PC-9 (cell line): ENCODE results near the gene EMX2. TPM values are rescaled to one million over a fixed set of nuclear protein-coding genes. Genes with fewer than 3 reads are reported as not detected.

Experiments used
- BruUV-seq: library from RNA; stranded (reverse); fragments of 400-500 nt; replicated peaks from 2 replicates; lab custom pipeline; 2021; lab: Mats Ljungman, UMichigan
- CTCF ChIA-PET: fragments of 300-600 bp; sonication (Branson Sonifier 250); formaldehyde crosslinking; loops from one replicate; lab custom pipeline; 2022; ENCODE audit warnings: antibody characterized with exemption; lab: Charles Lee
- POLR2A ChIA-PET: fragments of 300-600 bp; sonication (Branson Sonifier 250); formaldehyde crosslinking; loops from one replicate; lab custom pipeline; 2022; ENCODE audit warnings: antibody characterized with exemption; ENCODE audit not compliant: unreplicated experiment; lab: Charles Lee
- DNase-seq, 2 experiments: peaks; one replicate each; pipeline versions ENCODE4 v3.0.0 to v3.0.0-alpha.2; 2015 to 2022; ENCODE audit warnings: mixed read lengths in 1 of 2
- H2AFZ ChIP-seq: fragments of 200-600 bp; sonication (generic); 2 replicates; pipeline ENCODE4 v1.8.1; 2017; ENCODE audit warnings: antibody characterized with exemption
- H3F3A ChIP-seq: fragments of 200-600 bp; sonication (generic); 2 replicates; pipeline ENCODE4 v1.8.1; 2017; ENCODE audit warnings: antibody characterized with exemption, mild to moderate bottlenecking, low read depth; ENCODE audit not compliant: insufficient read depth
- H3K27ac ChIP-seq: fragments of 200-600 bp; sonication (generic); 2 replicates; pipeline ENCODE4 v1.6.1; 2016; ENCODE audit warnings: mixed run types
- H3K27me3 ChIP-seq: fragments of 200-600 bp; sonication (generic); 2 replicates; pipeline ENCODE4 v1.6.1; 2016; ENCODE audit warnings: low read depth, mixed run types; ENCODE audit not compliant: insufficient read depth
- H3K36me3 ChIP-seq: fragments of 200-600 bp; sonication (generic); 2 replicates; pipeline ENCODE4 v1.6.1; 2016; ENCODE audit warnings: low read depth, mixed run types
- H3K4me1 ChIP-seq: fragments of 200-600 bp; sonication (generic); replicated peaks from 2 replicates; pipeline ENCODE4 v1.6.1; 2016; ENCODE audit warnings: mixed run types; ENCODE audit not compliant: insufficient read depth
- H3K4me2 ChIP-seq: fragments of 200-600 bp; sonication (generic); 2 replicates; pipeline ENCODE4 v1.6.1; 2017; ENCODE audit warnings: mixed run types
- H3K4me3 ChIP-seq: fragments of 200-600 bp; sonication (generic); 2 replicates; pipeline ENCODE4 v1.6.1; 2016; ENCODE audit warnings: mixed run types
- H3K79me2 ChIP-seq: fragments of 200-600 bp; sonication (generic); 2 replicates; pipeline ENCODE4 v1.6.1; 2017; ENCODE audit warnings: low read depth, mixed run types
- H3K9me2 ChIP-seq: fragments of 200-600 bp; sonication (generic); 2 replicates; pipeline ENCODE4 v1.8.1; 2017; ENCODE audit warnings: mild to moderate bottlenecking; ENCODE audit not compliant: insufficient read depth
- H3K9me3 ChIP-seq: fragments of 200-600 bp; sonication (generic); 2 replicates; pipeline ENCODE4 v1.8.1; 2016; ENCODE audit warnings: low read depth; ENCODE audit not compliant: insufficient read depth
- H4K20me1 ChIP-seq: fragments of 200-600 bp; sonication (generic); 2 replicates; pipeline ENCODE4 v1.8.1; 2017; ENCODE audit not compliant: insufficient read depth
- EZH2 ChIP-seq: fragments of 200-600 bp; sonication (generic); IDR thresholded peaks from 2 replicates; pipeline ENCODE4 v1.8.0; 2017; ENCODE audit warnings: antibody characterized with exemption, low read depth
- intact Hi-C: fragments of 100-400 bp; cut with micrococcal nuclease; formaldehyde crosslinking; loops from one replicate; pipeline ENCODE4 v1.10.0; 2022; ENCODE audit not compliant: unreplicated experiment
- total RNA-seq: library from RNA; stranded (reverse); gene quantifications from 2 replicates; pipeline ENCODE4 v1.2.3, GENCODE V29; 2021
- TF ChIP-seq, protein P1 (sequence below): fragments of 200-600 bp; sonication (generic); conservative IDR thresholded peaks from 2 replicates; pipeline ENCODE4 v1.6.1; 2017; ENCODE audit warnings: mixed run types, antibody characterized with exemption, mild to moderate bottlenecking, moderate library complexity

EMX2 gene
- total RNA-seq, 1 experiment from 2014 or later, result not detected

GRCh38 chr10:117555017-117555416 lies 12.5 kb downstream of the EMX2 start:
- POLR2A ChIA-PET, result no interaction called here
- TF ChIP-seq, protein P1, sequence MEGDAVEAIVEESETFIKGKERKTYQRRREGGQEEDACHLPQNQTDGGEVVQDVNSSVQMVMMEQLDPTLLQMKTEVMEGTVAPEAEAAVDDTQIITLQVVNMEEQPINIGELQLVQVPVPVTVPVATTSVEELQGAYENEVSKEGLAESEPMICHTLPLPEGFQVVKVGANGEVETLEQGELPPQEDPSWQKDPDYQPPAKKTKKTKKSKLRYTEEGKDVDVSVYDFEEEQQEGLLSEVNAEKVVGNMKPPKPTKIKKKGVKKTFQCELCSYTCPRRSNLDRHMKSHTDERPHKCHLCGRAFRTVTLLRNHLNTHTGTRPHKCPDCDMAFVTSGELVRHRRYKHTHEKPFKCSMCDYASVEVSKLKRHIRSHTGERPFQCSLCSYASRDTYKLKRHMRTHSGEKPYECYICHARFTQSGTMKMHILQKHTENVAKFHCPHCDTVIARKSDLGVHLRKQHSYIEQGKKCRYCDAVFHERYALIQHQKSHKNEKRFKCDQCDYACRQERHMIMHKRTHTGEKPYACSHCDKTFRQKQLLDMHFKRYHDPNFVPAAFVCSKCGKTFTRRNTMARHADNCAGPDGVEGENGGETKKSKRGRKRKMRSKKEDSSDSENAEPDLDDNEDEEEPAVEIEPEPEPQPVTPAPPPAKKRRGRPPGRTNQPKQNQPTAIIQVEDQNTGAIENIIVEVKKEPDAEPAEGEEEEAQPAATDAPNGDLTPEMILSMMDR, result no peak
- no peak for TF ChIP-seq EZH2

GRCh38 chr10:117555863-117556262 lies 13.3 kb downstream of the EMX2 start:
- Histone ChIP-seq H2AFZ (no peak overlapping the region), H3F3A (no peaks in the 10 kb centered on the region), H3K4me2 (no peak overlapping the region), H3K79me2 (no peaks in the 10 kb centered on the region), H4K20me1 (no peaks in the 10 kb centered on the region), H3K9me3 (no peaks in the 10 kb centered on the region), H3K4me1 (no peaks in the 10 kb centered on the region), H3K27me3 (peaks cover 27% of the 10 kb centered on the region; the same call in 1 of the 2 replicates), H3K9me2 (no peaks in the 10 kb centered on the region), H3K36me3 (no peaks in the 10 kb centered on the region), H3K4me3 (no peak overlapping the region), H3K27ac (no peak overlapping the region)
- ChIA-PET POLR2A (no interaction called here), CTCF (no interaction called here)
- DNase-seq, result no peak
- BruUV-seq, result no TSS peak
- TF ChIP-seq, protein P1, result no peak
- TF ChIP-seq EZH2, result no peak
- intact Hi-C loops, result no loop called here

More at GRCh38 chr10:117555017-117555416, 12.5 kb downstream of the EMX2 start:
- Histone ChIP-seq H4K20me1 (no peaks in the 10 kb centered on the region), H3K4me3 (no peak overlapping the region), H3K9me2 (no peaks in the 10 kb centered on the region), H3F3A (no peaks in the 10 kb centered on the region), H3K36me3 (no peaks in the 10 kb centered on the region), H2AFZ (no peak overlapping the region), H3K27me3 (peaks cover 35% of the 10 kb centered on the region), H3K4me2 (no peak overlapping the region), H3K79me2 (no peaks in the 10 kb centered on the region), H3K27ac (no peak overlapping the region), H3K4me1 (no peaks in the 10 kb centered on the region), H3K9me3 (no peaks in the 10 kb centered on the region)
- intact Hi-C loops, result no loop called here
- CTCF ChIA-PET, result no interaction called here
- no TSS peak for BruUV-seq
- no peak for DNase-seq

GRCh38 chr10:117556356-117556755 lies 13.8 kb downstream of the EMX2 start:
- Histone ChIP-seq H3K4me3 (no peak overlapping the region), H3F3A (no peaks in the 10 kb centered on the region), H2AFZ (no peak overlapping the region), H4K20me1 (no peaks in the 10 kb centered on the region), H3K4me1 (no peaks in the 10 kb centered on the region), H3K79me2 (no peaks in the 10 kb centered on the region), H3K9me2 (no peaks in the 10 kb centered on the region), H3K4me2 (no peak overlapping the region), H3K36me3 (no peaks in the 10 kb centered on the region), H3K27me3 (peaks cover 22% of the 10 kb centered on the region; the same call in 1 of the 2 replicates), H3K27ac (no peak overlapping the region), H3K9me3 (no peaks in the 10 kb centered on the region)
- CTCF ChIA-PET, result no interaction called here
- no peak for TF ChIP-seq EZH2
- TF ChIP-seq, protein P1, result no peak
- no peak for DNase-seq
- BruUV-seq, result no TSS peak
- intact Hi-C loops, result no loop called here
- POLR2A ChIA-PET, result no interaction called here
